ENCODE data around the gene MARCHF10.

The MARCHF10 gene

GRCh38 chr17:62675701-62676100 is 132.4 kb downstream of the MARCHF10 start:
- DNase-seq = no peak

- no peak for DNase-seq
These were observed 132.9 kb downstream of the MARCHF10 start for GRCh38 chr17:62675260-62675659.

GRCh38 chr17:62674841-62675240 is 133.3 kb downstream of the MARCHF10 start:
- DNase-seq = no peak

GRCh38 chr17:62674363-62674739 is 133.8 kb downstream of the MARCHF10 start:
- no peak for DNase-seq

GRCh38 chr17:62673614-62674362 is 134.3 kb downstream of the MARCHF10 start:
- DNase-seq = no peak

GRCh38 chr17:62672957-62673356 is 135.2 kb downstream of the MARCHF10 start:
- DNase-seq = no peak

- DNase-seq = no peak
These were observed 136.6 kb downstream of the MARCHF10 start for GRCh38 chr17:62671553-62671952.

- peak; percentile 78 for DNase-seq
These were observed 137.8 kb downstream of the MARCHF10 start for GRCh38 chr17:62670202-62670821.

- no peak for DNase-seq
These were observed 139.9 kb downstream of the MARCHF10 start for GRCh38 chr17:62668091-62668804.

GRCh38 chr17:62666801-62667591 is 141.1 kb downstream of the MARCHF10 start:
- no peak for DNase-seq

GRCh38 chr17:62666061-62666800 is 141.9 kb downstream of the MARCHF10 start:
- DNase-seq = peak; percentile 59

- DNase-seq = no peak
These were observed 142.5 kb downstream of the MARCHF10 start for GRCh38 chr17:62665599-62665998.

- DNase-seq = no peak
These were observed 143.6 kb downstream of the MARCHF10 start for GRCh38 chr17:62664336-62665120.

GRCh38 chr17:62663304-62663703 is 144.8 kb downstream of the MARCHF10 start:
- no peak for DNase-seq

GRCh38 chr17:62662855-62663254 is 145.3 kb downstream of the MARCHF10 start:
- DNase-seq = no peak

GRCh38 chr17:62661337-62661736 is 146.8 kb downstream of the MARCHF10 start:
- no peak for DNase-seq

- DNase-seq = no peak
These were observed 147.4 kb downstream of the MARCHF10 start for GRCh38 chr17:62660629-62661118.

GRCh38 chr17:62658136-62658920 is 149.8 kb downstream of the MARCHF10 start:
- no peak for DNase-seq

- DNase-seq = no peak
These were observed 150.4 kb downstream of the MARCHF10 start for GRCh38 chr17:62657690-62658089.

- DNase-seq = no peak
These were observed 150.9 kb downstream of the MARCHF10 start for GRCh38 chr17:62657145-62657665.

Data from eye (tissue), 1 donor.